ACC112 (cell line): Measurements from ENCODE around the gene MACROD1.

Experiments
- H2AFZ ChIP-seq: fragments of 200-600 bp; sonication (generic); one replicate; pipeline ENCODE4 v1.6.0; 2017; ENCODE audit warnings: antibody characterized with exemption, low read length; ENCODE audit not compliant: unreplicated experiment
- H3K27ac ChIP-seq: fragments of 200-600 bp; sonication (generic); 2 replicates; pipeline ENCODE4 v1.5.1; 2014; ENCODE audit warnings: low read depth, mild to moderate bottlenecking, antibody characterized with exemption, low read length, moderate library complexity
- H3K27me3 ChIP-seq: fragments of 200-600 bp; sonication (generic); 2 replicates; pipeline ENCODE4 v1.6.1; 2014; ENCODE audit warnings: mild to moderate bottlenecking, antibody characterized with exemption, low read length, moderate library complexity, mixed read lengths; ENCODE audit not compliant: insufficient read depth
- H3K36me3 ChIP-seq: fragments of 200-600 bp; sonication (generic); 2 replicates; pipeline ENCODE4 v1.6.1; 2016; ENCODE audit warnings: mild to moderate bottlenecking, antibody characterized with exemption, low read length, moderate library complexity, mixed read lengths; ENCODE audit not compliant: insufficient read depth
- H3K4me1 ChIP-seq: fragments of 200-600 bp; sonication (generic); one replicate; pipeline ENCODE4 v1.6.1; 2016; ENCODE audit warnings: low read length, mixed read lengths; ENCODE audit not compliant: insufficient read depth, unreplicated experiment, control insufficient read depth
- H3K4me3 ChIP-seq: fragments of 200-600 bp; sonication (generic); 2 replicates; pipeline ENCODE4 v1.5.1; 2014; ENCODE audit warnings: mild to moderate bottlenecking, low read depth, low read length
- H3K79me2 ChIP-seq: fragments of 200-600 bp; sonication (generic); one replicate; pipeline ENCODE4 v1.6.0; 2016; ENCODE audit warnings: low read length; ENCODE audit not compliant: control insufficient read depth, unreplicated experiment, insufficient read depth

The MACROD1 gene

GRCh38 chr11:63998558-63999348, 167.2 kb downstream of the MACROD1 start:
- no peaks in the 10 kb centered on the region for H3K36me3 ChIP-seq
- no peaks in the 10 kb centered on the region for H3K79me2 ChIP-seq
- no peak overlapping the region for H3K4me3 ChIP-seq
- peaks cover 5% of the 10 kb centered on the region for H3K4me1 ChIP-seq
- H3K27ac ChIP-seq = no peak overlapping the region
- no peaks in the 10 kb centered on the region for H3K27me3 ChIP-seq
- no peak overlapping the region for H2AFZ ChIP-seq

- H3K36me3 ChIP-seq = no peaks in the 10 kb centered on the region
- H2AFZ ChIP-seq = no peak overlapping the region
- no peak overlapping the region for H3K4me3 ChIP-seq
- H3K27ac ChIP-seq = no peak overlapping the region
- H3K79me2 ChIP-seq = no peaks in the 10 kb centered on the region
- no peaks in the 10 kb centered on the region for H3K27me3 ChIP-seq
- H3K4me1 ChIP-seq = peaks cover 5% of the 10 kb centered on the region
Measured at GRCh38 chr11:63997801-63998337, 168.0 kb downstream of the MACROD1 start.

- Histone ChIP-seq H2AFZ (no peak overlapping the region), H3K36me3 (no peaks in the 10 kb centered on the region), H3K4me3 (no peak overlapping the region), H3K27ac (no peak overlapping the region), H3K27me3 (no peaks in the 10 kb centered on the region), H3K79me2 (no peaks in the 10 kb centered on the region), H3K4me1 (peaks cover 5% of the 10 kb centered on the region)
Measured at GRCh38 chr11:63997104-63997700, 168.7 kb downstream of the MACROD1 start.

GRCh38 chr11:63996512-63996911, 169.4 kb downstream of the MACROD1 start:
- no peak overlapping the region for H3K27ac ChIP-seq
- H3K4me1 ChIP-seq = peaks cover 5% of the 10 kb centered on the region
- H3K79me2 ChIP-seq = no peaks in the 10 kb centered on the region
- no peak overlapping the region for H2AFZ ChIP-seq
- H3K36me3 ChIP-seq = no peaks in the 10 kb centered on the region
- H3K27me3 ChIP-seq = no peaks in the 10 kb centered on the region
- H3K4me3 ChIP-seq = no peak overlapping the region

GRCh38 chr11:63993993-63994392, 171.9 kb downstream of the MACROD1 start:
- H3K79me2 ChIP-seq = peaks cover 2% of the 10 kb centered on the region
- H3K27me3 ChIP-seq = no peaks in the 10 kb centered on the region
- no peak overlapping the region for H2AFZ ChIP-seq
- H3K36me3 ChIP-seq = peaks cover 6% of the 10 kb centered on the region; the same call in 1 of the 2 replicates
- H3K4me3 ChIP-seq = no peak overlapping the region
- no peaks in the 10 kb centered on the region for H3K4me1 ChIP-seq
- H3K27ac ChIP-seq = no peak overlapping the region

- Histone ChIP-seq H3K4me1 (no peaks in the 10 kb centered on the region), H3K36me3 (peaks cover 12% of the 10 kb centered on the region; the same call in 1 of the 2 replicates), H3K4me3 (no peak overlapping the region), H3K27me3 (no peaks in the 10 kb centered on the region), H2AFZ (no peak overlapping the region), H3K27ac (no peak overlapping the region), H3K79me2 (peaks cover 8% of the 10 kb centered on the region)
Measured at GRCh38 chr11:63993100-63993499, 172.8 kb downstream of the MACROD1 start.

- Histone ChIP-seq H2AFZ (no peak overlapping the region), H3K27ac (no peak overlapping the region), H3K79me2 (peaks cover 23% of the 10 kb centered on the region), H3K4me3 (no peak overlapping the region), H3K36me3 (peaks cover 12% of the 10 kb centered on the region; the same call in 1 of the 2 replicates), H3K4me1 (peaks cover 7% of the 10 kb centered on the region), H3K27me3 (no peaks in the 10 kb centered on the region)
Measured at GRCh38 chr11:63991558-63991957, 174.4 kb downstream of the MACROD1 start.

- Histone ChIP-seq H3K4me1 (peaks cover 16% of the 10 kb centered on the region), H3K27me3 (no peaks in the 10 kb centered on the region), H3K36me3 (peaks cover 12% of the 10 kb centered on the region; the same call in 1 of the 2 replicates), H3K4me3 (peak overlapping the region; percentile 80), H2AFZ (no peak overlapping the region), H3K79me2 (peaks cover 29% of the 10 kb centered on the region), H3K27ac (peak overlapping the region; percentile 65; the same call in 1 of the 2 replicates)
Measured at GRCh38 chr11:63986932-63987513, 178.9 kb downstream of the MACROD1 start.

GRCh38 chr11:63986156-63986931, 179.6 kb downstream of the MACROD1 start, which contains the start of gene OTUB1:
Gene OTUB1 (plus strand): TSS chr11:63986438. CDS start chr11:63986457, 19 bp downstream.
- Histone ChIP-seq H2AFZ (peak within 1 kb of the TSS; percentile 83), H3K4me1 (peaks cover 16% of the 10 kb centered on the region), H3K79me2 (peaks cover 29% of the 10 kb centered on the region), H3K4me3 (peak within 1 kb of the TSS; percentile 80), H3K27me3 (no peaks in the 10 kb centered on the region), H3K36me3 (peaks cover 11% of the 10 kb centered on the region; the same call in 1 of the 2 replicates), H3K27ac (peak within 1 kb of the TSS; percentile 65)

- Histone ChIP-seq H3K4me1 (peaks cover 16% of the 10 kb centered on the region), H3K27ac (peak overlapping the region; percentile 65), H3K79me2 (peaks cover 28% of the 10 kb centered on the region), H3K27me3 (no peaks in the 10 kb centered on the region), H3K4me3 (peak overlapping the region; percentile 80), H3K36me3 (peaks cover 6% of the 10 kb centered on the region; the same call in 1 of the 2 replicates), H2AFZ (peak overlapping the region; percentile 83)
Measured at GRCh38 chr11:63985812-63986155, 180.1 kb downstream of the MACROD1 start.
